ENCODE measurements around the gene ARID5B. TPM values are rescaled to one million over a fixed set of nuclear protein-coding genes. Genes with fewer than 3 reads are reported as not detected.

The ARID5B gene
- total RNA-seq, 2 donors from 2014 or later, result 67.9 to 90.1 TPM

DNA sequence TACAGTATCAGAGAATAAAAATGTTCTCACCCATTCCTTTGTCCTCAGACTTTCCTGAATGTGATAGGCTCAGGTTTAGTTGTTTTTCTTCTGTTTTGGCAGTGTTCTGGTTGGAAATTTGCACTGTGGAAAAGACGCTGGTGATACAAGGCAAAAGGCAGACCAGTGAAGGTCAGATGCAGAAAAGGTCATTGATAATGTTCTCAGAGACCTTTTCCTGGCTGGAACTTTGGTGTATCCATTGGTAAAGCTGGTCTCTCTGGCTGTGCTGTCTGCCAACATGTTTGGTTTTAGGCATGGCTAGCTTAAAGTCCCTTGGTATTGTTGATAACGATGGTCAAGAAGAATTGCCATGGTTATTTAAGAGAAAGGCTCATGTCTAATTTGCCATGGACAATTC is 11.5 kb downstream of the ARID5B start:
- intact Hi-C loops (cut with DNase I), result no loop called here
- Histone ChIP-seq H3K9me3 (no peaks in the 10 kb centered on the region), H3K4me3 (no peak overlapping the region), H3K36me3 (no peaks in the 10 kb centered on the region), H3K27me3 (replicated peaks; ENCODE audit: insufficient read depth) (no peaks in the 10 kb centered on the region), H3K27ac (no peak overlapping the region), H3K4me1 (replicated peaks) (peaks cover 3% of the 10 kb centered on the region)
- no peak for DNase-seq (ENCODE audit: low spot score)
- no peak for TF ChIP-seq POLR2A (IDR thresholded peaks at IDR 0.05)
- TF ChIP-seq, protein P1, sequence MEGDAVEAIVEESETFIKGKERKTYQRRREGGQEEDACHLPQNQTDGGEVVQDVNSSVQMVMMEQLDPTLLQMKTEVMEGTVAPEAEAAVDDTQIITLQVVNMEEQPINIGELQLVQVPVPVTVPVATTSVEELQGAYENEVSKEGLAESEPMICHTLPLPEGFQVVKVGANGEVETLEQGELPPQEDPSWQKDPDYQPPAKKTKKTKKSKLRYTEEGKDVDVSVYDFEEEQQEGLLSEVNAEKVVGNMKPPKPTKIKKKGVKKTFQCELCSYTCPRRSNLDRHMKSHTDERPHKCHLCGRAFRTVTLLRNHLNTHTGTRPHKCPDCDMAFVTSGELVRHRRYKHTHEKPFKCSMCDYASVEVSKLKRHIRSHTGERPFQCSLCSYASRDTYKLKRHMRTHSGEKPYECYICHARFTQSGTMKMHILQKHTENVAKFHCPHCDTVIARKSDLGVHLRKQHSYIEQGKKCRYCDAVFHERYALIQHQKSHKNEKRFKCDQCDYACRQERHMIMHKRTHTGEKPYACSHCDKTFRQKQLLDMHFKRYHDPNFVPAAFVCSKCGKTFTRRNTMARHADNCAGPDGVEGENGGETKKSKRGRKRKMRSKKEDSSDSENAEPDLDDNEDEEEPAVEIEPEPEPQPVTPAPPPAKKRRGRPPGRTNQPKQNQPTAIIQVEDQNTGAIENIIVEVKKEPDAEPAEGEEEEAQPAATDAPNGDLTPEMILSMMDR (IDR thresholded peaks at IDR 0.05), result no peak
- TF ChIP-seq POLR2AphosphoS5 (IDR thresholded peaks at IDR 0.05), result no peak
- 81% methylated on average over 2 of the region's 2 CpGs for WGBS

DNA sequence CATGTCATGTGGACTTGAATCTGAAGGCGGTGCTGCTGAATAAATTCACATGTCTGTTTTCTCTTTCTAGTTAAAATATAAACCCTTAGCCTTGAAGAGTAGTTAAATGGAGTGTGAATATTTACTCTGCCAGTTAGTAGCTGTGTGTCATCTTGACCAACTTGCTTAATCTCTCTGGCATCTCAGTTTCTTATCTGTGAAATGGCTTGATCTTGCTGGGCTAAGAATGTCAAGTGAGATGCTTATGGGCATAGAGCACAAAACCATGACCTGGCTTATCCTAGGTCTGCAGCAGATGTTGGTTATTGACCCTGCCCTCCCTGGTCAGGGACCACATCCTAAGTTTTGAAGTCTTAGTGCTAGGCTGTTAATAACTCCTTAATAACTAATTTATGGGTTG is 16.6 kb downstream of the ARID5B start:
- Histone ChIP-seq H3K4me1 (replicated peaks) (peaks cover 3% of the 10 kb centered on the region), H3K9me3 (no peaks in the 10 kb centered on the region), H3K36me3 (no peaks in the 10 kb centered on the region), H3K4me3 (no peak overlapping the region), H3K27ac (peak overlapping the region in 1 of 2 donors; percentile 23), H3K27me3 (replicated peaks; ENCODE audit: insufficient read depth) (no peaks in the 10 kb centered on the region)
- TF ChIP-seq POLR2A (IDR thresholded peaks at IDR 0.05), result no peak
- TF ChIP-seq, protein P1 (IDR thresholded peaks at IDR 0.05), result no peak
- intact Hi-C loops (cut with DNase I), result no loop called here
- no peak for DNase-seq (ENCODE audit: low spot score)
- 95% methylated on average over 1 of the region's 1 CpG for WGBS

DNA sequence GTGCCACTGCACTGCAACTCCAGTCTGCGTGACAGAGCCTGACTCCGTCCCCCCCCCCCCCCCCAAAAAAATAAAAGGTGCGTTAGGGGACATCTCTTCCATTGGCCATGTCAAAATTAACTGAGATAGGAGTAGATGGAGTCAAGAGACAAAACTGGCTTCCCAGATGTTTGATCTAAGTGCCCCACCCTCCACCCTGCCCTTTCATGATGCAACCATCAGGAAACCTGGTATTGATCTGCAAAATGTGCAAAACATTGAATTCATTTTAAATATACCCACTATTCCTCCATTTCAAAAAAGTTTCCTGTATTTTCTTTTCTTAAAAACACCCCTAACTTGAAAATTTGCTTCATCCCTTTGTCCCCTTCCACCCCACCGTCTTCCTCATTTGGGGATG is 17.5 kb downstream of the ARID5B start:
- 94% methylated on average over 4 of the region's 4 CpGs for WGBS
- H3K27ac ChIP-seq, result no peak overlapping the region
- intact Hi-C loops (cut with DNase I), result no loop called here

DNA sequence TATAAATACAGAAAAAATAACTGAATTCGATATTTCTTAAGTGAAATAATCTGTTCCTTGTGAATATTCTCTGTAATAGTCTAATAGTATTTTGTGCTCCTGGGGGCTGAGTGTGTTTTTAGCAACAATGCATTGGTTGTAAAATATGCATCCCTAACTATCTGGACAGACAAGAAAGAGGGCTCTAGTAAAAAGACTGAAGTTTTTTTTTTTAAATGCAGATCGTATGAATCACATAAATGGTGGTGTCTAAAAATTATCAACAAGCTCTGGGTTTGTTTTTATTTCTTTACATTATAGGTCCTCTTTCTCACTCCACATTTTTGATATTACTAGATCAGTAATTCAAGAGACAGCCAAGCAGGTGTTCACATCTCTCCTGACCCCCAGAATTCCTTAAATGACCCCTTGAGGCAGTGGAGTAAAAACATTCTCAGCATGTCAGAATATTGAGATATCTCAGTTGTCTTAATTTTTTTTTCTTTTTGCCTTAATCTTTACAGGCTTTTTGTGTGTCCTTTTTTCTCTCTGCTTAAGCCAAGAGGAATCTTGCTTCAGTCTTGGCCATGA is 18.2 kb downstream of the ARID5B start:
- peaks cover 7% of the 10 kb centered on the region for H3K4me1 ChIP-seq (replicated peaks)
- TF ChIP-seq, protein P1 (IDR thresholded peaks at IDR 0.05), result no peak
- TF ChIP-seq POLR2AphosphoS5 (IDR thresholded peaks at IDR 0.05), result no peak
- TF ChIP-seq POLR2A (IDR thresholded peaks at IDR 0.05), result no peak
- no peaks in the 10 kb centered on the region for H3K36me3 ChIP-seq
- H3K27ac ChIP-seq, result no peak overlapping the region
- no peak for DNase-seq (ENCODE audit: low spot score)
- no peaks in the 10 kb centered on the region for H3K27me3 ChIP-seq (replicated peaks; ENCODE audit: insufficient read depth)
- intact Hi-C loops (cut with DNase I), result no loop called here
- H3K4me3 ChIP-seq, result no peak overlapping the region
- WGBS, result 63% methylated on average over 2 of the region's 2 CpGs
- no peaks in the 10 kb centered on the region for H3K9me3 ChIP-seq

More for the DNA sequence above, 17.5 kb downstream of the ARID5B start:
- TF ChIP-seq, protein P1 (IDR thresholded peaks at IDR 0.05), result no peak
- no peak for TF ChIP-seq POLR2AphosphoS5 (IDR thresholded peaks at IDR 0.05)
- no peak for TF ChIP-seq POLR2A (IDR thresholded peaks at IDR 0.05)
- Histone ChIP-seq H3K4me1 (replicated peaks) (peaks cover 7% of the 10 kb centered on the region), H3K36me3 (no peaks in the 10 kb centered on the region), H3K27me3 (replicated peaks; ENCODE audit: insufficient read depth) (no peaks in the 10 kb centered on the region), H3K9me3 (no peaks in the 10 kb centered on the region), H3K4me3 (no peak overlapping the region)
- no peak for DNase-seq (ENCODE audit: low spot score)

DNA sequence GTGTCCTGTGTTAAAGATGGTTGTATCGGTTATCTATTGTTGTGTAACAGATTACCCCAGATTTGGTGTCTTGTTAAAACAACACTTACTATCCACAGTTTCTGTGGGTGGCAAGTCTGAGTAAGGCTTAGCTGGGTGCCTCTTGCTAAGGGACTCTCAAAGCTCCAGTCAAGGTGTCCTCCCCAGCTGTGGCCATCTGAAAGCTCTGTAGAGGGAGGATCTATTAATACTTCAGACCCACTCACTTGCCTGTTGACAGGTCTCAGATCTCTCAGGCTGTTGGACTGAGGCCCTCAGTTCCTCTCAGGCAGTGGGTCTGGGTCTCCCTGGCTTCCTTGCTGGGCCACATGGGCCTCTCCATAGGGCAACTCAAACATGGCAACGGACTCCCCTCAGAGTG is 19.6 kb downstream of the ARID5B start:
- peak overlapping the region in 1 of 2 donors; percentile 56 for H3K27ac ChIP-seq
- intact Hi-C loops (cut with DNase I), result no loop called here

More for the DNA sequence above, 19.6 kb downstream of the ARID5B start:
- Histone ChIP-seq H3K9me3 (no peaks in the 10 kb centered on the region), H3K36me3 (no peaks in the 10 kb centered on the region), H3K4me1 (replicated peaks) (peaks cover 7% of the 10 kb centered on the region), H3K4me3 (no peak overlapping the region), H3K27me3 (replicated peaks; ENCODE audit: insufficient read depth) (no peaks in the 10 kb centered on the region)
- no peak for DNase-seq (ENCODE audit: low spot score)
- no peak for TF ChIP-seq POLR2A (IDR thresholded peaks at IDR 0.05)
- TF ChIP-seq, protein P1 (IDR thresholded peaks at IDR 0.05), result no peak
- TF ChIP-seq POLR2AphosphoS5 (IDR thresholded peaks at IDR 0.05), result no peak
- WGBS, result 84% methylated on average over 2 of the region's 2 CpGs

All from prostate gland (tissue), 2 donors.